Stimulated activated CD8-positive, alpha-beta memory T cell treated with anti-CD3 and anti-CD28 coated beads, Interleukin-15, amount 100 ng/mL, for 24 hours (primary cell): ENCODE data around the gene NLRP5.
"Not testable (repeated sequence)": the region's sequence is repeated elsewhere in the genome, so short reads cannot be mapped to it uniquely, and the experiment has no call there.

ENCODE experiments used
- DNase-seq: peaks from one replicate; pipeline ENCODE4 v3.0.0-alpha.2; 2020; ENCODE audit warnings: low read depth

NLRP5 gene

GRCh38 chr19:56076498-56076897, 89.9 kb downstream of the NLRP5 start:
- DNase-seq = no peak

- DNase-seq = no peak
Measured at GRCh38 chr19:56079609-56080008, 93.0 kb downstream of the NLRP5 start.

GRCh38 chr19:56080669-56081401, 94.3 kb downstream of the NLRP5 start:
- peak; percentile 40 for DNase-seq

- no peak for DNase-seq
Measured at GRCh38 chr19:56083668-56084067, 97.1 kb downstream of the NLRP5 start.

- no peak for DNase-seq
Measured at GRCh38 chr19:56084835-56085536, 98.4 kb downstream of the NLRP5 start.

GRCh38 chr19:56085571-56086275, 99.1 kb downstream of the NLRP5 start:
- no peak for DNase-seq

- no peak for DNase-seq
Measured at GRCh38 chr19:56086671-56087430, 100.3 kb downstream of the NLRP5 start.

GRCh38 chr19:56087647-56088496, 101.3 kb downstream of the NLRP5 start:
- no peak for DNase-seq

GRCh38 chr19:56088497-56089215, 102.1 kb downstream of the NLRP5 start:
- no peak for DNase-seq

- DNase-seq = no peak
Measured at GRCh38 chr19:56089344-56089743, 102.8 kb downstream of the NLRP5 start.

- no peak for DNase-seq
Measured at GRCh38 chr19:56091066-56091490, 104.5 kb downstream of the NLRP5 start.

GRCh38 chr19:56091751-56092546, 105.4 kb downstream of the NLRP5 start:
- no peak for DNase-seq

- no peak for DNase-seq
Measured at GRCh38 chr19:56092685-56093631, 106.4 kb downstream of the NLRP5 start.

GRCh38 chr19:56094449-56094848, 107.9 kb downstream of the NLRP5 start:
- DNase-seq = no peak

- no peak for DNase-seq
Measured at GRCh38 chr19:56096665-56097064, 110.1 kb downstream of the NLRP5 start.

- no peak for DNase-seq
Measured at GRCh38 chr19:56097306-56097705, 110.7 kb downstream of the NLRP5 start.

- no peak for DNase-seq
Measured at GRCh38 chr19:56097776-56098175, 111.2 kb downstream of the NLRP5 start.

GRCh38 chr19:56098237-56098636, 111.7 kb downstream of the NLRP5 start:
- DNase-seq = not testable (repeated sequence)
